Stomach smooth muscle (tissue), 2 donors: ENCODE measurements around the gene ANGPTL8.
A peak's percentile ranks its signal among the peaks of the same experiment; 100 is the strongest.

Experiments
- H3K27ac ChIP-seq: one replicate; pipeline ENCODE4 v1.7.0; 2013; ENCODE audit warnings: mild to moderate bottlenecking, low read length, inconsistent platforms
- H3K27me3 ChIP-seq, 2 donors: one replicate each; pipeline ENCODE4 v1.7.0; 2013; ENCODE audit warnings: low read length in 2 of 2; ENCODE audit not compliant: insufficient read depth in 2 of 2, control insufficient read depth in 1 of 2
- H3K36me3 ChIP-seq, 2 donors: one replicate each; pipeline ENCODE4 v1.7.0; 2013; ENCODE audit warnings: low read length in 2 of 2; ENCODE audit not compliant: control insufficient read depth in 2 of 2, insufficient read depth in 2 of 2
- H3K4me1 ChIP-seq: one replicate; pipeline ENCODE4 v1.7.0; 2013; ENCODE audit warnings: low read length; ENCODE audit not compliant: control insufficient read depth, insufficient read depth
- H3K4me3 ChIP-seq, 2 donors: one replicate each; pipeline ENCODE4 v1.7.0; 2013; ENCODE audit warnings: low read length in 2 of 2
- H3K9ac ChIP-seq, 2 donors: one replicate each; pipeline ENCODE4 v1.7.0; 2013; ENCODE audit warnings: low read length in 2 of 2, mild to moderate bottlenecking in 1 of 2
- H3K9me3 ChIP-seq, 2 donors: one replicate each; pipeline ENCODE4 v1.7.0; 2013; ENCODE audit warnings: low read length in 2 of 2; ENCODE audit not compliant: control insufficient read depth in 2 of 2
- donor health status: healthy.
- donor health status: Pancreatic carcinoma.

Gene ANGPTL8, protein sequence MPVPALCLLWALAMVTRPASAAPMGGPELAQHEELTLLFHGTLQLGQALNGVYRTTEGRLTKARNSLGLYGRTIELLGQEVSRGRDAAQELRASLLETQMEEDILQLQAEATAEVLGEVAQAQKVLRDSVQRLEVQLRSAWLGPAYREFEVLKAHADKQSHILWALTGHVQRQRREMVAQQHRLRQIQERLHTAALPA

DNA sequence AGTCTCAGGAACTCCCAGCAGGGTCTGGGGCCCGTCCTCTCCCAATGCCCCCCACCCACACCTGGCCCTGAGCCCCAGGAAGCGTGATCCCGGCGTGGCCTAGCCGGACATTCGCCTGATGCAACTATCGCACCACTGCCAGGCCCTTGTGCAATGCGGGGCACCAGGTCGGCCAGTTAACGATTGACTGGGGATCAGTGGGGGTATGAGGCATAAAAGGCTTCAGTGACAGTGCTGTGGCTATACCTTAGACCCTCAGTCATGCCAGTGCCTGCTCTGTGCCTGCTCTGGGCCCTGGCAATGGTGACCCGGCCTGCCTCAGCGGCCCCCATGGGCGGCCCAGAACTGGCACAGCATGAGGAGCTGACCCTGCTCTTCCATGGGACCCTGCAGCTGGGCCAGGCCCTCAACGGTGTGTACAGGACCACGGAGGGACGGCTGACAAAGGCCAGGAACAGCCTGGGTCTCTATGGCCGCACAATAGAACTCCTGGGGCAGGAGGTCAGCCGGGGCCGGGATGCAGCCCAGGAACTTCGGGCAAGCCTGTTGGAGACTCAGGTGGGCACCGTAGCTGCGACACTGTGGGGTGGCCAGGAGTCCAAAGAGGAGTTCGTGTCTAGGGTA, at the start of gene ANGPTL8:
Gene ANGPTL8 (plus strand): TSS at position 243 of the 624 bp plus-strand sequence. CDS start 19 bp downstream, at position 262.
- Histone ChIP-seq H3K4me1 (peaks cover 6% of the 10 kb centered on the region), H3K4me3 (no peak within 1 kb of the TSS), H3K27me3 (no peaks in the 10 kb centered on the region), H3K36me3 (peaks cover 2 to 12% of the 10 kb centered on the region in 2 donors), H3K27ac (no peak within 1 kb of the TSS), H3K9me3 (peaks cover 0 to 4% of the 10 kb centered on the region in 2 donors), H3K9ac (no peak within 1 kb of the TSS)

DNA sequence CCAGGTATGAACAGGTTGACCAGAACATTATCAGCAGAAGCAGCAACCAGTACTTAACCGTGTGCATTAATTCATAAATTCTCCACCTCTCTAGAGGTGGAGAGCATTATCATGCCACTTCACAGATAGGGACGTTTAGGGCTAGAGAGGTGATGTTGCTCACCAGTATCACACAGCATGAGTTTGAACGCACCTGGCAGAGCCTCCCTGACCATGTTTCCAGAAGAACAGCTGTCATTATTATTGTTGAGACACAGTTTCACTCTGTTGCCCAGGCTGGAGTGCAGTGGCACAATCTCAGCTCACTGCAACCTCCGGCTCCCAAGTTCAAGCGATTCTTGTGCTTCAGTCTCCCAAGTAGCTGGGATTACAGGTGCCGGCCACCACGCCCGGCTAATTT, 48.9 kb upstream of the ANGPTL8 start:
- H3K4me1 ChIP-seq, result peaks cover 81% of the 10 kb centered on the region
- peak overlapping the region in 1 of 2 donors; percentile 47 for H3K9ac ChIP-seq
- peak overlapping the region; percentile 49 for H3K27ac ChIP-seq
- H3K4me3 ChIP-seq, result peak overlapping the region in 1 of 2 donors; percentile 29
- no peaks in the 10 kb centered on the region for H3K9me3 ChIP-seq
- H3K36me3 ChIP-seq, result peaks cover 29 to 36% of the 10 kb centered on the region in 2 donors
- no peaks in the 10 kb centered on the region for H3K27me3 ChIP-seq

DNA sequence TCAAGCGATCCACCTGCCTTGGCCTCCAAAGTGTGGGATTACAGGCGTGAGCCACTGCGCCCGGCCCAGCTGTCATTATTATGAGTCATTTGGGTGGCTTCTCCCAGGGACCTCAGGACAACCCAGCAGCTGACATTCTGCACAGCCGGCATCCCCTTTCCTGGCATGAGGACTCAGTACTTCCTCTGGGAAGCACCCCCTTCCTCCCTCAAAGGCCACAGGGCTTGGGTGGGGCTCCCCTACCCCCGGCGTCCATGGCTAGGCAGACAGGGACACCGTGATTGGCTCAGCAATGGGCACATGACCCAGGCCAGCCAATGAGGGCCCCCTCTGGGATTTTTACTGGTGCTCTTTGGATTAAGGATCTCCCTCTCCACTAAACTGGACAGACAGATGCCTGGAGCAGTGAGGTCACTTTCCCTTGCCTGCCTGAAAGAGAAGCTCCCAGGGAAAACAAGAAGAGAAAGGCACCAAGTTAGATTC, 48.1 kb upstream of the ANGPTL8 start:
- no peaks in the 10 kb centered on the region for H3K27me3 ChIP-seq
- H3K4me1 ChIP-seq, result peaks cover 83% of the 10 kb centered on the region
- no peak overlapping the region for H3K9ac ChIP-seq
- H3K4me3 ChIP-seq, result peak overlapping the region; percentile 25 to 40
- no peaks in the 10 kb centered on the region for H3K9me3 ChIP-seq
- H3K36me3 ChIP-seq, result peaks cover 25 to 32% of the 10 kb centered on the region in 2 donors
- H3K27ac ChIP-seq, result peak overlapping the region; percentile 70

DNA sequence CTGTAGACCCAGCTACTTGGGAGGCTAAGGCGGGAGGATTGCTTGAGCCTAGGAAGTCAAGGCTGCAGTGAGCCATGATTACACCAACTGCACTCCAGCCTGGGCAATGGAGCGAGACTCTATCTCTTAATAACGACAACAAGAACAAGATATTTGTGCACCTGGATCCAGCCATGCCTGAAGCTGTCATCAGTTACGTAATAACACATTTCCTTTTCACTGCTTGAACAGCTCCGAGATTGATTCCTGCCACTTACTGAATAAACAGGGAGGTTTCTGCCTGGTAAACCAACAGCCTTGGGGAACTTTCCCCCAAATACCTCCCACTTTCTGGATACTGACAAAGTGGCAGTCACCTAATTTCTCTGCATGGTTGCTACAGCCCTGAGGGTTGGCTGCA, 47.5 kb upstream of the ANGPTL8 start:
- H3K4me3 ChIP-seq, result peak overlapping the region; percentile 25 to 40
- peaks cover 80% of the 10 kb centered on the region for H3K4me1 ChIP-seq
- peaks cover 25 to 32% of the 10 kb centered on the region in 2 donors for H3K36me3 ChIP-seq
- no peaks in the 10 kb centered on the region for H3K9me3 ChIP-seq
- no peak overlapping the region for H3K9ac ChIP-seq
- peak overlapping the region; percentile 70 for H3K27ac ChIP-seq
- no peaks in the 10 kb centered on the region for H3K27me3 ChIP-seq

DNA sequence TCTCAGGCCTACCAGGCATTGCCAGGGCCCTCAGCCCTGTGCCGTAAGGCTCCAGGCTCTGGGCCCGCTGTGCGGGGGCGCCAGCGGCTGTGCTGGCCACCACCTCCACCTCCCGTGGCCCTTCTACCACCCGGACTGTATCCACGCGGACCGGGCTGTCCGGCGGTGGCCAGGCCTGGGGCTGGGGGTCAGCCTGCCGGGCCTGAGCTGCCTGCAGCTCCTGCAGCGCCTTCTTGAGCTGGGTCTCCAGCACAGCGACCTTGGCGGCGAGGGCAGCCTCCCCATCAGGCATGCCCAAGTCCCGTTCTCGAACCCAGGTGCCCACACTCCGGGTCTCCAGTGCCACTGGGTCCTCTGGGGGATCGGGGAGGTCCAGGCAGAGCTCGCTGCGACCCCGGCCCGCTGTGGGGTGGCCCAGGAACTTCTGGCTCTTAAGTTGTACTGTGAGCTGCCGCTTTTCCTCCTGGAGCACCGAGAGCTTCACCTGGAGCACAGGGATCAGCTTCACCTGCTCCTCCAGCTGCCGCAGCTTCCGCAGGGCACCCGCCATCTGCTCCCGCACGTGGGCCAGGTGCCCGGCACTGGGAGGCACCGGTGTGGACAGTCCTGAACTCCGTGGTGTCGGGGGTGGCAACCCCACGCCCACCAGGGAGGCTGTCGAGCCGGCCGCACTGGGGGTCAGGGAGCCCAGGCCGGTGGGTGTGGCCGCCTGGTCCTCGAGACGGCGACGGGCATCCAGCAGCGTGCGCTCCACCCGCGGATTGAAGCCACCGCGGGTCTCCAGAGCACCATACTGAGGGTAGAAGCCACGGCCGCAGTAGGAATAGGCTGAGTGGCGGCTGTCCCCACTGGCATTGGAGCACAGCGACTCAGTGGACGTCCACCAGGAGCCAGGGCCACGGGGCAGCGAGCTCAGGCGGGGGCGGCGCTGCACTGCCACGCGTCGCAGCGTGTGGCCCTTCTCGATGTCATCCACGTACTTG, 46.2 kb upstream of the ANGPTL8 start:
- Histone ChIP-seq H3K4me1 (peaks cover 75% of the 10 kb centered on the region), H3K36me3 (peaks cover 17 to 28% of the 10 kb centered on the region in 2 donors)

DNA sequence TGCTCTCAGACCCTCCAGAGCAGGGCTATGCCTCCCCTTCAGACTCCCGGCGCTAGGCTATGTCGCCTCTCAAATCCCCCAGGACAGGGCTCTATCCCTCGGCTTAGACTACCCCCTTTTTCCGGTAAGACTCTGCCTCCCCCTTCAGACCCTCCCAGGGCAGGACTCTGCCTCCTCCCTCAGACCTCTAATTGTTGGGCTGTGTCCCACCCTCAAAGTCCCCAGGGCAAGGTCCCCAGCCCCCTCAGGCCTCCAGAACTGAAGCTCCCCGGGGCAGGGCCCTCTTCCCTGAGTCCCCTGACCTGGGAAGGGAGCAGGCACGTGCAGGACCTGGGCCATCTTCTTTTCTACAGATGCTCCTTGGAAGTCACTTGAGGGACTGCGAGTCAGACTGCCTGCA, 45.2 kb upstream of the ANGPTL8 start:
- peak overlapping the region; percentile 47 to 50 for H3K9ac ChIP-seq
- H3K27ac ChIP-seq, result peak overlapping the region; percentile 76
- H3K4me3 ChIP-seq, result peak overlapping the region; percentile 57 to 96
- no peaks in the 10 kb centered on the region for H3K9me3 ChIP-seq
- no peaks in the 10 kb centered on the region for H3K27me3 ChIP-seq
- H3K36me3 ChIP-seq, result peaks cover 17 to 26% of the 10 kb centered on the region in 2 donors
- H3K4me1 ChIP-seq, result peaks cover 76% of the 10 kb centered on the region

More for the DNA sequence above, 46.2 kb upstream of the ANGPTL8 start:
- no peaks in the 10 kb centered on the region for H3K27me3 ChIP-seq
- H3K9ac ChIP-seq, result peak overlapping the region in 1 of 2 donors; percentile 47
- peak overlapping the region in 1 of 2 donors; percentile 96 for H3K4me3 ChIP-seq
- peak overlapping the region; percentile 76 for H3K27ac ChIP-seq
- H3K9me3 ChIP-seq, result no peaks in the 10 kb centered on the region

DNA sequence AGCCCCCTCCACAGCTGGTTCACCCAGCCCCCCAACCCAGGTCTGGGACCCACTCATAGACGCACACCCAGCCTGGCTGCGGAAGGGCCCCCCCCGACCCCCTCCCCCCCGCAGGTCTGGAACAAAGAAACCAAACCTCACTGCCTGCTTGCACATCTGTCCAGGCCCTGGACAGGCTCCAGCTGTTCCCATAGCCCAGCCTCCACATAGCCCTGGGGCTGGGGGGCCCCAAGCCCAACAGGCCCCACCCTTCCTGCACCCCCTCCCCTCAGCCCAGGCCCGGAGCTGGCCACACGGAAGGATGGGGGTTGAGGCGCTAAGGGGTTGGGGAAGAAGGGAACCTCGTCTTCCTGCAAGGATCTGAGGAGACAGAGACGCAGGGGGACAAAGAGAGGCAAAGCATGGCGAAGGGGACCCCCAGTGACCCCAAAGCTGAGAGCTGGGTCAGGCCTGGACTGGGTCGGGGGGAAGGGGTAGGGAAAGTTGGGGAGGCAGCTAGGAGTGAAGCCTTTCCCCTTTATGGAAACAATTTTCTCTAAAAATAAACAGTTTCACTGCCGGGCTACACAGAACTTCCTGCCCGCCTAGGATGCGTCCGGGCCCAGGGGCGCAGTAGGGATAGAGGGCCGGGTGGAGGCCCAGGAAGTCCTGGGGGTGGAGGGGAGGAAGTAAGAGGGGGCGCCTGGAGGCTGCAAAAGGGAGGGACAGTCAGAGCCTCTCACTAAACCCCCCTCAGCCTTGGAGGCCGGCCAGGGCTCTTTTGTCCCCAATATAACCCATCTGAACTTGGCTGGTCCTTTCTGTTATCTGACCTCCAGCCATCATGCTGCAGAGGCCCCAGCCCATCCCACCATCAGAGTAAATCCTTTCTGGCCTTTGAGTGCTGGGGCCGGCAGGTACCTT, 44.5 kb upstream of the ANGPTL8 start:
- H3K4me3 ChIP-seq, result peak overlapping the region; percentile 57 to 96
- no peaks in the 10 kb centered on the region for H3K27me3 ChIP-seq
- H3K36me3 ChIP-seq, result peaks cover 17 to 26% of the 10 kb centered on the region in 2 donors
- H3K9me3 ChIP-seq, result no peaks in the 10 kb centered on the region
- H3K27ac ChIP-seq, result peak overlapping the region; percentile 76
- H3K9ac ChIP-seq, result peak overlapping the region; percentile 50 to 66
- H3K4me1 ChIP-seq, result peaks cover 69% of the 10 kb centered on the region

DNA sequence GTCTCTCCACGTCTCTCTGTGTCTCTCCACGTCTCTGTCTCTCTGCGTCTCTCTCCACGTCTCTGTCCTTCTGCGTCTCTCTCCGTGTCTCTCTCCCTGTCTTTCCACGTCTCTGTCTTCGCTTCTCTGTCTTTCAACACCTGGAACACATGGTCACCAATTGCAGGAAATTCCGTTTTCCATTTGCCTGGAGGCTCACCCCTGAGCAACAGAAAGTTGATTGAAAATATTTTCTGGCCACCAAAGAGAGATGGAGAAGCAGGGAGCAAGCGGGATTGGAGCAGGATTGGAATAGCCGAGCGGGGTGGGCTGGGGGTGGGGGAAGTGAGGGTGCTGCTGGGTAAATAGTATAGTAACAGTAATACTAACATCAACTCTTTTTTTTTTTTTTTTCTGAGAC, 43.7 kb upstream of the ANGPTL8 start:
- Histone ChIP-seq H3K4me3 (peak overlapping the region; percentile 57 to 96), H3K27ac (peak overlapping the region; percentile 76), H3K9me3 (no peaks in the 10 kb centered on the region), H3K4me1 (peaks cover 62% of the 10 kb centered on the region), H3K36me3 (peaks cover 17 to 22% of the 10 kb centered on the region in 2 donors), H3K9ac (peak overlapping the region; percentile 50 to 62), H3K27me3 (no peaks in the 10 kb centered on the region)

DNA sequence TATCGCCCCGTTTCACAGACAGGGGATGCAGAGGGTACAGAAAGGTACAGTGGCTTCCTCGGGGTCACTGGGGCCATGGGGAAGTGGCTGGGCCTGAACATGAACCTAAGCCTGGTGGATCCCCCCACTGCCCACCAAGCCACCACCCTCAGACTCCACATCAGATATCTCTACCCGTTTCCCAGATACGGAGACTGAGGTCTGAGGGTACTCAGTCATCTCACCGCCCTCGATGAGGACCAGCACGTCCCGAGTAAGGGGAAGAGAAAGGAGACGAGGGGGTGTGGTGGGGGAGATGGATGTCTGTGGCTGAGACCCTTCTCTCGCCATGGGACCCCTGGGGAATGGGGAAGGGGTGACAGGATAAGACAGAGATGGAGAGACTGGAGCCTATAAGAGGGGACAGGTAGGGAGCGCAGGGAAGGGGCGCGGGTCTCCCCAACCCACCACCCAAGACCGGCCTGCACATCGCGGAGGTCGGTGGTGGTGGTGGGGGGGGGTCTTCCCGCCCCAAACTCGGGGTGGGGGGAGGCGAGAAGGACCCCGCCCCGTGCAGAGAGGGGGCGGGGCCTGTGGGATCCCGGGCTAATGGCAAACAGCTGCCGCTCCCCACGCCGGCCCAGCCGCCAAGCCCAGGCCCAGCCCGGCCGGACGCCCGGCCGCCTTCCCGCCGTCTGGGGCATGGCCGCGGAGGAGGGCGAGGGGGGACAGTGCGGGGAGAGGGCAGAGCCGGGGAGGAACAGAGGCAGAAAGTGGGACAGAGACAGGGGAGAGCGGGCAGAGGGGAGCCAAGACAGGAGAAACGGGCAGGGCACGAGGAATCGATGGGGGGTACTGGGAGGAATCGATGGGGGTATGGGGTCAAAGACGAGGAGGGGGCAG, 42.8 kb upstream of the ANGPTL8 start:
- H3K4me3 ChIP-seq, result peak overlapping the region; percentile 83 to 96
- peak overlapping the region; percentile 88 for H3K27ac ChIP-seq
- peak overlapping the region; percentile 84 for H3K9ac ChIP-seq
- H3K36me3 ChIP-seq, result peaks cover 17 to 18% of the 10 kb centered on the region in 2 donors
- no peaks in the 10 kb centered on the region for H3K27me3 ChIP-seq
- H3K9me3 ChIP-seq, result no peaks in the 10 kb centered on the region
- peaks cover 59% of the 10 kb centered on the region for H3K4me1 ChIP-seq
